Stomach smooth muscle (tissue), 2 donors: ENCODE measurements around the gene MED13L.

ENCODE experiments used
- H3K27ac ChIP-seq: one replicate; pipeline ENCODE4 v1.7.0; 2013; ENCODE audit warnings: mild to moderate bottlenecking, low read length, inconsistent platforms
- H3K27me3 ChIP-seq, 2 donors: one replicate each; pipeline ENCODE4 v1.7.0; 2013; ENCODE audit warnings: low read length in 2 of 2; ENCODE audit not compliant: insufficient read depth in 2 of 2, control insufficient read depth in 1 of 2
- H3K36me3 ChIP-seq, 2 donors: one replicate each; pipeline ENCODE4 v1.7.0; 2013; ENCODE audit warnings: low read length in 2 of 2; ENCODE audit not compliant: control insufficient read depth in 2 of 2, insufficient read depth in 2 of 2
- H3K4me1 ChIP-seq: one replicate; pipeline ENCODE4 v1.7.0; 2013; ENCODE audit warnings: low read length; ENCODE audit not compliant: control insufficient read depth, insufficient read depth
- H3K4me3 ChIP-seq, 2 donors: one replicate each; pipeline ENCODE4 v1.7.0; 2013; ENCODE audit warnings: low read length in 2 of 2
- H3K9ac ChIP-seq, 2 donors: one replicate each; pipeline ENCODE4 v1.7.0; 2013; ENCODE audit warnings: low read length in 2 of 2, mild to moderate bottlenecking in 1 of 2
- H3K9me3 ChIP-seq, 2 donors: one replicate each; pipeline ENCODE4 v1.7.0; 2013; ENCODE audit warnings: low read length in 2 of 2; ENCODE audit not compliant: control insufficient read depth in 2 of 2
- donor health status: healthy.
- donor health status: Pancreatic carcinoma.

Gene MED13L

GRCh38 chr12:116200812-116201211 is 76.7 kb downstream of the MED13L start:
- Histone ChIP-seq H3K4me1 (peaks cover 4% of the 10 kb centered on the region), H3K27me3 (no peaks in the 10 kb centered on the region), H3K9ac (no peak overlapping the region), H3K9me3 (no peaks in the 10 kb centered on the region), H3K36me3 (no peaks in the 10 kb centered on the region), H3K27ac (no peak overlapping the region), H3K4me3 (no peak overlapping the region)

DNA sequence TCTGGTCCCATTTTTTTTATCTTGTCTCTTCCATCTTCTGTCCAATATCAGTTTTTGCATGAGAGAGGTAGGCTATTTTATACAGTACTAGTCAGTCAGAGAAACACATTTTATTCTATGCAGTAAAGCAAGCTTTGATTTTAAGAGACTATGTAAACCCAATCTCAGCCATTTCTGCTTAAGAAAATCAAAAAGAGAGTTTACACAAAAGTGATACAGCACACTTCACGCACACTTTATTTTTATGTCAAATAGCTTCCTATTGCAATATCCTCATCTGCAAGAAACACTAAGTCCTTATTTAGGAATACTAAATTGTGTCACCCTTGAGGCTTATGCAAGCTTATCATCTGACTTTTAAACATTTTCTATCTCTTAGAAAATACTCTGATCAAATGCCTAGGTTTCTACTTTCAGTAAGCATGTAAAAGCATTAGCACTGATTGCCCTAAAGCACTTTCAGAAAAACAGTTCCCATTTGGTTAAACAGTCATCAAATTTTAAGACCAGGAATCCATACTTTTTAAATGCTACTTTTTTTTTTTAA is 78.3 kb downstream of the MED13L start:
- Histone ChIP-seq H3K9me3 (no peaks in the 10 kb centered on the region), H3K36me3 (no peaks in the 10 kb centered on the region), H3K4me3 (no peak overlapping the region), H3K4me1 (peaks cover 4% of the 10 kb centered on the region), H3K27ac (no peak overlapping the region), H3K9ac (no peak overlapping the region), H3K27me3 (no peaks in the 10 kb centered on the region)

- Histone ChIP-seq H3K9ac (no peak overlapping the region), H3K27me3 (no peaks in the 10 kb centered on the region), H3K9me3 (no peaks in the 10 kb centered on the region), H3K27ac (no peak overlapping the region), H3K36me3 (no peaks in the 10 kb centered on the region), H3K4me3 (no peak overlapping the region), H3K4me1 (peaks cover 4% of the 10 kb centered on the region)
These were observed 80.5 kb downstream of the MED13L start for GRCh38 chr12:116196752-116197718.

GRCh38 chr12:116196226-116196625 is 81.3 kb downstream of the MED13L start:
- Histone ChIP-seq H3K36me3 (no peaks in the 10 kb centered on the region), H3K4me3 (no peak overlapping the region), H3K9me3 (no peaks in the 10 kb centered on the region), H3K27me3 (no peaks in the 10 kb centered on the region), H3K4me1 (peaks cover 4% of the 10 kb centered on the region), H3K27ac (no peak overlapping the region), H3K9ac (no peak overlapping the region)

GRCh38 chr12:116194935-116195431 is 82.5 kb downstream of the MED13L start:
- Histone ChIP-seq H3K9me3 (no peaks in the 10 kb centered on the region), H3K4me3 (no peak overlapping the region), H3K9ac (no peak overlapping the region), H3K4me1 (peaks cover 4% of the 10 kb centered on the region), H3K36me3 (no peaks in the 10 kb centered on the region), H3K27me3 (no peaks in the 10 kb centered on the region), H3K27ac (no peak overlapping the region)

DNA sequence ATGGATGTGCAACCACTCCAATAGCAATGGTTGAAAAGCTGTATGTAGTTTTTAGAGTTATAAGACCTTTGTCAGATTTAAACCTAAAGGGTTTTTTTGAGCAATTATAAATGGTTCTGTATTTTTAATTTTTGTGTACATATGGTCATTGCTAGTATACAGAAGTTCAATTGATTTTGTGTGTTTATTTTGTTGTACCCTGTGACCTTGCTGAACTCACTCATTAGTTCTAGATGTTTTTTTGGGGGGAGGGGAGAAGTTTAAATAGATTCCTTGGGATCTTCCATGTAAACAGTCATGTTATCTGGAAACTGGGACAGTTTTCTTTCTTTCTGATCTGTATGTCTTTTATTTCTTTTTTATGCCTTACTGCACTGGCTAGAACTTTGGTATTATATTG is 87.8 kb downstream of the MED13L start:
- no peak overlapping the region for H3K27ac ChIP-seq
- no peak overlapping the region for H3K4me3 ChIP-seq
- no peaks in the 10 kb centered on the region for H3K9me3 ChIP-seq
- no peaks in the 10 kb centered on the region for H3K36me3 ChIP-seq
- no peaks in the 10 kb centered on the region for H3K4me1 ChIP-seq
- no peak overlapping the region for H3K9ac ChIP-seq
- no peaks in the 10 kb centered on the region for H3K27me3 ChIP-seq

- Histone ChIP-seq H3K27me3 (no peaks in the 10 kb centered on the region), H3K4me1 (no peaks in the 10 kb centered on the region), H3K36me3 (no peaks in the 10 kb centered on the region), H3K9me3 (no peaks in the 10 kb centered on the region), H3K9ac (no peak overlapping the region), H3K27ac (no peak overlapping the region), H3K4me3 (no peak overlapping the region)
These were observed 88.9 kb downstream of the MED13L start for GRCh38 chr12:116188581-116188980.

DNA sequence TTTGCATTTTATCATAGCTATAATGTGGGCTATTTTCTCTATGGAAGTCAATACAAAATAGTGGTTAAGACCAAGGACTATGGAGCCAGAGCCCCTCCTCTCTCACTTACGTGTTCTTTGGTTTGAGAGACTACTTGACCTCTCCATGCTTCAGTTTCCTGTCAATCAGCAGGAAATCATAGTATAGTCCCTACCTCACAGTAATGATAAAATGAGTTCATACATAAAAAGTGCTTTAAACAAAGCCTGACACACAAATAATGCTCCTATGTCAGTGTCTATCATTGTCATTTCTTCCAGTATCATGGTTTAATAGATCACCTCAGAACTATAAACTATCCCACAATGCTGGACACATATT is 90.4 kb downstream of the MED13L start:
- Histone ChIP-seq H3K4me1 (no peaks in the 10 kb centered on the region), H3K9me3 (no peaks in the 10 kb centered on the region), H3K27ac (no peak overlapping the region), H3K27me3 (no peaks in the 10 kb centered on the region), H3K36me3 (no peaks in the 10 kb centered on the region), H3K4me3 (no peak overlapping the region), H3K9ac (no peak overlapping the region)

DNA sequence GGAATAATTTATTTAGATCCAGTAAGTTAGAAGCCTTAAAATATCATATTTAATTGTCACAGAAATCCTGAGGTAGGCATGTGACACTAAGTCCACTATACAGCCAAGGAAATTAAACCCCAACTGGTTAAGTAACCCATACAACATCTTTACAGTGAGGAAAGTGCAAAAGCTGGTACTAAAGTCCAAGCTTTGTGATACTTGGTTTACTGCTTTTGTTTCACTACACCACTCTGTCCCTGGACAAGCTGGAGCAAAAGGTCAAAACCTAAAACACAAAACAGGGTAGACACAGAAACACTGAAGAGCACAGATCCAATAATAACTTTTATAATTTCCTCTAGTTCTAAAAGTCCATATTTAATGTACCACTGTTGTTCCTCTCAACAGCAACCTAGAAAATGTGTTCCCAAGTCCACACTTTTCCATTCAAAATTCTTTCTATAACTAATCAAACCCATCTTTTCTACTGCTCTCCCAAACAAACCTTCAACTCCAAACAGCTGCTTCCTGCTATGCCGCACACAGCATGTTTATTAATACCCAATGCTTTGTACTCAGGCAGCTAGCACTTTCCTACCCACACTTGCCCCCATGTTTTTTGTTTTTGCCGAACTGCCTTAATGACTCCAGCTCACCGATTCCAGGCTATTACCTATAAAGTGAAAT is 90.9 kb downstream of the MED13L start:
- Histone ChIP-seq H3K4me1 (no peaks in the 10 kb centered on the region), H3K9ac (no peak overlapping the region), H3K27me3 (no peaks in the 10 kb centered on the region), H3K9me3 (no peaks in the 10 kb centered on the region), H3K4me3 (no peak overlapping the region), H3K27ac (no peak overlapping the region), H3K36me3 (no peaks in the 10 kb centered on the region)

GRCh38 chr12:116184763-116185162 is 92.7 kb downstream of the MED13L start:
- Histone ChIP-seq H3K27ac (no peak overlapping the region), H3K4me3 (no peak overlapping the region), H3K4me1 (no peaks in the 10 kb centered on the region), H3K36me3 (no peaks in the 10 kb centered on the region), H3K9ac (no peak overlapping the region), H3K27me3 (no peaks in the 10 kb centered on the region), H3K9me3 (no peaks in the 10 kb centered on the region)
